T-helper 2 cell treated with Interferon-gamma antibody and Interleukin-4, amounts not matched to agents 5 μg/mL and 100 μg/mL, for 36 hours (primary cell): ENCODE results near the gene KCNN1.
"Not testable (repeated sequence)": the region's sequence is repeated elsewhere in the genome, so short reads cannot be mapped to it uniquely, and the experiment has no call there.

Source experiments
- DNase-seq: peaks from one replicate; pipeline ENCODE4 v3.0.0; 2021; ENCODE audit warnings: low spot score
- H3K27ac Mint-ChIP-seq: one replicate; pipeline ENCODE4 v1.8.0; 2021; ENCODE audit warnings: mild to moderate bottlenecking, mixed read lengths
- H3K27me3 Mint-ChIP-seq: one replicate; pipeline ENCODE4 v1.8.0; 2021; ENCODE audit warnings: low read depth, mixed read lengths
- H3K36me3 Mint-ChIP-seq: one replicate; pipeline ENCODE4 v1.8.0; 2021; ENCODE audit warnings: low read depth, mixed read lengths
- H3K4me1 Mint-ChIP-seq: one replicate; pipeline ENCODE4 v1.8.0; 2021; ENCODE audit warnings: low read depth, mixed read lengths
- H3K4me3 Mint-ChIP-seq: one replicate; pipeline ENCODE4 v1.8.0; 2022; ENCODE audit warnings: mild to moderate bottlenecking, moderate library complexity, mixed read lengths
- H3K9me3 Mint-ChIP-seq: one replicate; pipeline ENCODE4 v1.8.0; 2021; ENCODE audit warnings: mixed read lengths

Gene KCNN1

DNA sequence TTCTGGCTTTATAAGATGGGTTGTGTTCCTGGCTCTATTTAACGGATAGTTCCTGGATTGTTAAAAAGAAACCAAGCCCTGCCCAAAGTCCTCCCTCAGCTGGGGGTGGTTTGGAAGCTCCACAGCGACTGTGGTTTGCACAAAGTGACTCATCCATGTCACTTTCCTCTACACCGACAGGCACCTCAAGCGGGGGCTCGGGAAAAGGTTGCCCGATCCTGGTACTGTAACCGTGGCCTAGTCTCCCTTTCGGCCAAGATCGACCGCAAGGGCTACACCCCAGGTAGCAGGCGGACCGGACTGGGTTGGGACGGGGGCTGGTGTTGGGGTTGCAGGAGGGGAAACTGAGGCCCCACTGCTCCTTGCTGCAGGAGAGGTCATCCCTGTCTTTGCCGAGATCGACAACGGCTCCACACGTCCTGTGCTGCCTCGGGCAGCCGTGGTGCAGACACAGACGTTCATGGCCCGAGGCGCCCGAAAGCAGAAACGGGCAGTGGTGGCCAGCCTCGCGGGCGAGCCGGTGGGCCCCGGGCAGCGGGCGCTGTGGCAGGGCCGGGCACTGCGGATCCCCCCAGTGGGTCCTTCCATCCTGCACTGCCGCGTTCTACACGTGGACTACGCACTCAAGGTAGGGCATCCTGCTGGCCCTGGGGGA, 42.6 kb downstream of the KCNN1 start:
- Mint-ChIP-seq H3K27me3 (no peaks in the 10 kb centered on the region), H3K36me3 (peaks cover 43% of the 10 kb centered on the region), H3K4me3 (peak overlapping the region; percentile 92), H3K27ac (no peak overlapping the region), H3K9me3 (no peaks in the 10 kb centered on the region), H3K4me1 (peaks cover 41% of the 10 kb centered on the region)
- DNase-seq = no peak

DNA sequence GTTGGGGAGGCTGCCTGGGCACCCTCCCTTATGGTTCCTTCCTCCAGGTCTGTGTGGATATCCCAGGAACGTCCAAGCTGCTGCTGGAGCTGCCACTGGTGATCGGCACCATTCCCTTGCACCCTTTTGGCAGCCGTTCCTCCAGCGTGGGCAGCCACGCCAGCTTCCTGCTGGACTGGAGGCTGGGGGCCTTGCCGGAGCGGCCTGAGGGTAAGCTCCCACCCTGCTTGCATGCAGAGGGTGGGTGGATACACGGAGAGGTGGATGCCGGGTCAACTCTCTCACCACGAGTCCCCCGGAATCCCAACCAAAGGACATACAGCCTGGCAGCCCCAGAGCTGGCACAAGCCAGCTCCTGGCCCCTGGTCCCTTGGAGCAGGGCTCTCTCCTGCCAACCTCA, 43.2 kb downstream of the KCNN1 start:
- DNase-seq = no peak
- Mint-ChIP-seq H3K4me3 (no peak overlapping the region), H3K27me3 (no peaks in the 10 kb centered on the region), H3K36me3 (peaks cover 45% of the 10 kb centered on the region), H3K9me3 (no peaks in the 10 kb centered on the region), H3K4me1 (peaks cover 44% of the 10 kb centered on the region), H3K27ac (no peak overlapping the region)

DNA sequence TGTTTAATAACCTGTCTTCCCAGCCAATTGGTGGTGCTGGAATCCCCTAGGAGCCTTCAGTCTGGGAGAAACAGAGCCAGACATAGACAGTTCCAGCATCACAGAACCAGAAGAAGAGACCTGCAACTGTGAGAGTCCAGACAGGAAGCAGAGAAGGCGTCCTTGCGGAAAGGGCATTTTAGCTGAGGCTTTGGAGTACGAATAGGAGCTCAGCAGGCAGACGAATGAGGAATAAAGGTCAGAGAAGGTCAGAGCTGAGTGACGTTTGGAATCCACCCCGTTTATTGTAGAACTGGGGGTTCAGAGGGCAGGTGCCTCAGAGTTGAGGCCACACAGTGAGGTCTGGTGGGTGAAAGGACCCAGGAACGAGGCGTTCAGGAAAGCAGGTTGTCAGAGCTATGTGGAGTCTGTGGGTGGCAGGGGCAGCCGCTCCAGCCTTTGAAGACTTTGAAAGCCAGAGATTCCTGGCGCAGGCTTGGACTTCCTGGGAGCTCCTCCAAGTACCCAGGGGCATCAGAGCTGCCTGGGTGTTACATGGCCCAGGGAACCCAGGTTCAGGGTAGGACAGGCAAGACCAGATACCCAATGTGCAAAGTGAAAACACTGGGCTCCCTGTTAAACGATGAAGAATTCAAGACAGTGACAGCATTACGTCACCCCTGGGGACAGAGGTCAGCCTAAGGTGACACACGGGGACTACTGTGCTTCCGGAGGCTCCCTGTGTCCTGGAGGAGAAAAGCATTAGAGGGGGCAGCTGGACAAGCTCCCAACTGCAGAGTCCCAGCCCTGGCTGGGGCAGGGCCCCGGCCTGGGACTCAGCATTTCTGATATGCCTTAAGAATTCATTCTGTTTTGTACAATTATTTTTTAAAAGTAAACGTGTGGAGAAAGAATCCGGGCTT, 46.6 kb downstream of the KCNN1 start:
- Mint-ChIP-seq H3K27ac (peak overlapping the region; percentile 88), H3K9me3 (no peaks in the 10 kb centered on the region), H3K27me3 (no peaks in the 10 kb centered on the region), H3K36me3 (peaks cover 46% of the 10 kb centered on the region), H3K4me1 (peaks cover 47% of the 10 kb centered on the region), H3K4me3 (peak overlapping the region; percentile 70)
- no peak for DNase-seq

DNA sequence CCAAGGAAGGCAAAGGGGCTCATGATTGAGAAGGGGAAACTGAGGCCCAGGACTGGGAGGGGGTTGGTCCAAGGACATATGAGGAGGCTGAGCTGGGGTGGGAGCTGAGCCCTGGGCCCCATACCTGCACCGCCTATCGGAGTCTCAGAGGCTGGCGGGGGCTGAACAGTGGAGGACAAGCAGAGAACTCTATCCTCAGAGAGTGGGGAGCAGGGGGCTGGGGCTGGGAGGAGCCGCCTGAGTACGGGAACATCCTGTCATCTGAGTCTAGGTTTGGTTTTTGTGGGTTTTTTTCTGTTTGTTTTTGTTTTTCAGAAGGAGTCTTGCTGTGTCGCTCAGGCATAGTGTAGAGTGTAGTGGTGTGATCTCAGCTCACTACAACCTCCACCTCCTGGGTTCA, 47.3 kb downstream of the KCNN1 start:
- no peak for DNase-seq
- no peaks in the 10 kb centered on the region for H3K27me3 Mint-ChIP-seq
- peak overlapping the region; percentile 70 for H3K4me3 Mint-ChIP-seq
- H3K27ac Mint-ChIP-seq = peak overlapping the region; percentile 88
- H3K4me1 Mint-ChIP-seq = peaks cover 42% of the 10 kb centered on the region
- H3K9me3 Mint-ChIP-seq = no peaks in the 10 kb centered on the region
- peaks cover 38% of the 10 kb centered on the region for H3K36me3 Mint-ChIP-seq

DNA sequence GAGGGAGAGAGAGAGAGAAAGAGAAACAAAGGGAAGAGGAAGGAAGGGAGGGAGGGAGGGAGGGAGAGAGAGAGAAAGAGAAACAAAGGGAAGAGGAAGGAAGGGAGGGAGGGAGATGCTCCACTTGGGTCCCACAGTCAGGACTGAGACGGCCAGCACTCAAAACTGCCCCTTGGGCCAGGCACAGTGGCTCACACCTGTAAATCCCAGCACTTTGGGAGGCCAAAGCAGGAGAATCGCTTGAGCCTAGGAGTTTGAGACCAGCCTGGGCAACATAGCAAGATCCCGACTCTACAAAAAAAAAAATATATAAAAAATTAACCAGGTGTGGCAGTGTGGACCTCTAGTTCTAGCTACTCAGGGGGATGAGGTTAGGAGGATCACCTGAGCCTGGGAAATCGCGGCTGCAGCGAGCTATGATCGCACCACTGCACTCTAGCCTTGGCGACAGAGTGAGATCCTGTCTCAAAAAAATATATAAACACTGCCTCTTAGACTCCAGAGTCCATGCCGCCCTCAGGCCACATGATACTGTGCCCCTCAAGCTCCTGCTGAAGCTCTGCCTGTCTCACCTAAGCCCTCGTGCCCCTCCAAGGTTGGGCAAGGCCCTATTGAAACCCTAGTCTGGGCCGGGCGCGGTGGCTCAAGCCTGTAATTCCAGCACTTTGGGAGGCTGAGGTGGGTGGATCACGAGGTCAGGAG, 49.5 kb downstream of the KCNN1 start:
- Mint-ChIP-seq H3K4me3 (no peak overlapping the region), H3K27ac (no peak overlapping the region), H3K27me3 (no peaks in the 10 kb centered on the region), H3K36me3 (peaks cover 26% of the 10 kb centered on the region), H3K4me1 (peaks cover 47% of the 10 kb centered on the region), H3K9me3 (no peaks in the 10 kb centered on the region)
- DNase-seq = no peak

DNA sequence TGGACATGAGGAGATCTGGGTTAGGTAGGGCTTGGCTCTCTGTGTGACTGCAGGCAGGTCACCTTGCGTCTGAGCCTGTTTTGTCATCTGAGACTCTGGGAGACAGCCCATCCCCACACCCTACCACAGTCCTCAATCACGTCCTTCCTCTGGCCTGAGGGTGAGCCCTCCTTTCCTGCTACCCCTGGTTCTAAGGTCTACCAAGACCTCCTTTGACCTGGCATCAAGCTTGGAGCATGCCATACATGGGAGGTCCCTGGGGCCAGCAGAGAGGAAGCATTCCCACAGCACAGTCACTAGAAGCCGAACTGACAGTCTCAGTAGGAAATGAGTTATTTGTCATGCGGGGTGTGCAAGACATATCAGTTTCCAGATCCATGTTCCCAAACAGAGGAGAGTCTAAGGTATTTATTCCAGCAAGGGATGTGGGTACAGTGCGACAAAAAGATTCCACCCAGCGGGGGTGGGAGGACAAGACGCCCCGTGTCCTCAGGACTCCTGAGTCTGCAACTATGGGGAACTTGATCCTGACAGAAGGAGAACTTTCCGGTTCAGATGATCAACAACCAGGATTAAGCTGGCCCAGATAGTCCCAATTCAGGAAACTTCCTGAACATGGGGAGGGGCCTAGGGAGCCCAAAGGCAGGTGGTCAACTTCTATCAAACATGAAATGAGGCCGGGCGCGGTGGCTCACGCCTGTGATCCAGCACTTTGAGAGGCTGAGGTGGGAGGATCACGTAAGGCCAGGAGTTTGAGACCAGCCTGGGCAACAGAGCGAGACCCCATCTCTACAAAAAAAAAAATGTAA, 50.6 kb downstream of the KCNN1 start:
- Mint-ChIP-seq H3K27ac (no peak overlapping the region), H3K9me3 (no peaks in the 10 kb centered on the region), H3K36me3 (peaks cover 29% of the 10 kb centered on the region), H3K27me3 (no peaks in the 10 kb centered on the region), H3K4me3 (no peak overlapping the region), H3K4me1 (peaks cover 57% of the 10 kb centered on the region)
- no peak for DNase-seq

DNA sequence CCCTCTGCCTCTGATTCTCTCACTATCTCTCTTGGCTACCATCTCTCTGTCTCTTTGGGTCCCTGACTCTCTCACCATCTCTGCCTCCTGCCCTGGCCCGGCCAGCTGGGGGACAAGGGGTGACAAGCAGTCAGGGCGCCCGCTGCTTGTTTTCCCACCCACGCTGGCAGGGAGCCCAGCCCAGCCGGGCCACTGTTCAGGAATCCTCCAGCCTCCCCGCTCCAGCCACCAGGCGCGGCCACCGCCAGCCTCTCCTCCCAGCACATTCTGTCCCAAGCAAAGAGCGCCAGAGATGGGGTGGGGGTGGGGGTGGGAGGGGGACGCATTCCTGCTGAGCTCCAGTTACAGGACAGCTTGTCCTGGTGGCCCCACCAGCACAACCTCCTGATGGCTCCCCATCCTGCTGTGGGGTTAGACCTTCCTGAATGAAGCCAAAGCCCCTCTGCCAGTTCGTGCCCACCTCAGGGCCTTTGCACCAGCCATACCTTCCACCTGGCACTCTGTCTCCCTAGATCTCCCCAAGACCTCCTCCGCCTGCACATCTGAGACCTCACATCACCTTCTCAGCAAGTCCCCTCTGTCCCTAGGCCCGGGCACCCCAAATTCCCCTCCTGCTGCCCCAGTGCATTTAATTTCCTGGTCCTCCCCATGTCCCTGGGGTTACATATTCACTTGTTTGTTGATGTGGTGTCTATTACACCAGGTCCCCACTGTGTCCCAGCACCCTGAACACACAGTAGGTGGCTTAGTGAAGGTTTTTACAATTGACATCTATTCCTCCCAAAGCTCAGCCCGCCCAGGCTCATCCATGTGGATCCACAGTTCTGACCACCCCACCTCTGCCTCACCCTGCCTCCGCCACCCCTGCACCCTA, 53.5 kb downstream of the KCNN1 start:
- Mint-ChIP-seq H3K36me3 (peaks cover 7% of the 10 kb centered on the region), H3K4me1 (peaks cover 51% of the 10 kb centered on the region), H3K27ac (peak overlapping the region; percentile 96), H3K9me3 (no peaks in the 10 kb centered on the region), H3K27me3 (no peaks in the 10 kb centered on the region), H3K4me3 (no peak overlapping the region)
- DNase-seq = no peak

DNA sequence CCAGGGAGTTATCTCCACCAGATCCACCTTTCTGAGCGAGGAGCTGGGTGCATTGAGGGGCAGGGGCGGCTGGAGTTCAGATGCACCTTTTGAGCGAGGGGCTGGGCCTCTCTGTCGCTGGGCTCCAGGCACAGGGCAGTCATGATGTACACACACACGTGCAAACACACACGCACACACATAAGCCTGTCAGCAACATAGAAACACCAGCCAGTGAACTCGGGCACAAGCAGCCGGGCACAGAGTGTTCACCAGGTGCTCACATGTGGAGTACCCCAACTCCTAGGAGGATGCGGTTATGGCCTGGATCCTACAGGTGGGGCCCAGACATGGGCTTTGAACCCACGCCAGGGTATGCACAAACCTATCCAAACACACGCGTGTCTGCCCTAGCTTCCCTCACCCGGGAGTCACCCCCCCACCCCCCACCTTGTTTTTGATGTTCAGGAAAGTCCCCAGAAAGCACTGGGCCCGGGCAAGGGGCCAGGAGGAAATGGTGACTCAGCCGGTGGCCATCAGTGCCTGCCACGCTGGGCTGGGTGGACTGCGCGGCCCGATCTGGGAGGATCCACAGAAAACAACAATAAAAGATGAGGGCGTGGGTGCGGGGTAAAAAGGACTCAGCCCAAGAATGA, 54.3 kb downstream of the KCNN1 start:
- Mint-ChIP-seq H3K4me1 (peaks cover 49% of the 10 kb centered on the region), H3K4me3 (peak overlapping the region; percentile 84)

DNA sequence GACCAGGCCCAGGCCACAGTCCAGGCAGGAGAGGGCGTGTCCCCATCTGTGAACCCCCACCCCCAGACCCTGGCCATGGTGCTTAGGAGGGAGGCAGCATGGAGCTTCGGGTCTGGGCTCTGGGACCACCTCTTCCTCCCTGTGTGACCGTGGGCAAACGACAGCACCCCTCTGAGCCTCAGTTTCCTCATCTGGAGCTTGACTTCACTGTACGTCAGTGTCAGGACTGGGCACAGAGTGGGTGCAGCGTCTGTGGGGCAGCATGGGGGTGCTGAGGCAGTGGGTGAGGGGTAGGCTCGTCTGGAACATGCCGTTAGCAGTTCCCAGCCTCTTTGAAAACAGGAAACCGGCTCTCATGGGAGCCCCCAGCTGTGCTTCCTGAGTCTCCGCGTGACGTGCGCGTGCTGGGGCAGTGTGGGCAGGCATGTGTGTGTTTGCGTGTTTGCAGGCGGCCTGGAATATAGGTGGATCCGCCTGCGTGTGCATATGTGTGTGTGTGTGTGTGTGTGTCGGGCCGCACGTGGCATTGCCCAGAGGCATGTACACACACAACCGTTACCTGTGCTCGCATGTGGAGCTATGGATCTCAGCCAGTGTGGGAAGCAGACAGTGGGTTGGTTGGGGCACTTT, 56.8 kb downstream of the KCNN1 start:
- peak; percentile 33 for DNase-seq
- Mint-ChIP-seq H3K36me3 (peaks cover 3% of the 10 kb centered on the region), H3K4me3 (peak overlapping the region; percentile 62), H3K9me3 (no peaks in the 10 kb centered on the region), H3K27ac (peak overlapping the region; percentile 88), H3K27me3 (no peaks in the 10 kb centered on the region), H3K4me1 (peaks cover 46% of the 10 kb centered on the region)

More for the DNA sequence above, 54.3 kb downstream of the KCNN1 start:
- peak overlapping the region; percentile 96 for H3K27ac Mint-ChIP-seq
- peak; percentile 66 for DNase-seq
- peaks cover 3% of the 10 kb centered on the region for H3K36me3 Mint-ChIP-seq
- no peaks in the 10 kb centered on the region for H3K27me3 Mint-ChIP-seq
- no peaks in the 10 kb centered on the region for H3K9me3 Mint-ChIP-seq

DNA sequence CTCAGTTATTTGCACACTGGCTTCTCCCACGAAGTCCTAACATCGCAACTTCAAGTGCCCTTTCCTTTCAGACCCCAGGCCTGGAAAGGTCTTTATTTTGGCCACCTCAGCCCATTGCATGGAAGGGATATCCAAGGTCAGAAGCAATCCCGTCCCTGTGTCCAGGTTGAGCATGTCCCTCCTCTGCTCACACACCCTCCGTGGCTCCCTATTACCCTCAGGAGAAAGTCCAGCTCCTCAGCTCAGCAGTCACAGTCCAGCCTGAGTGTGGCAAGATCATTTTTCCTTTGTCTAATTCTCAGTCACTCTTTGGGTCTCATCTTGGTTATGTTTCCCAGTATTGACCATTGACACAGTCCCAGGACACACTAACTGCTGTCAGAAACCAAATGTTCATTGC, 60.2 kb downstream of the KCNN1 start:
- Mint-ChIP-seq H3K9me3 (no peaks in the 10 kb centered on the region), H3K36me3 (peaks cover 2% of the 10 kb centered on the region), H3K4me1 (peaks cover 32% of the 10 kb centered on the region), H3K4me3 (no peak overlapping the region), H3K27ac (no peak overlapping the region), H3K27me3 (no peaks in the 10 kb centered on the region)
- no peak for DNase-seq

DNA sequence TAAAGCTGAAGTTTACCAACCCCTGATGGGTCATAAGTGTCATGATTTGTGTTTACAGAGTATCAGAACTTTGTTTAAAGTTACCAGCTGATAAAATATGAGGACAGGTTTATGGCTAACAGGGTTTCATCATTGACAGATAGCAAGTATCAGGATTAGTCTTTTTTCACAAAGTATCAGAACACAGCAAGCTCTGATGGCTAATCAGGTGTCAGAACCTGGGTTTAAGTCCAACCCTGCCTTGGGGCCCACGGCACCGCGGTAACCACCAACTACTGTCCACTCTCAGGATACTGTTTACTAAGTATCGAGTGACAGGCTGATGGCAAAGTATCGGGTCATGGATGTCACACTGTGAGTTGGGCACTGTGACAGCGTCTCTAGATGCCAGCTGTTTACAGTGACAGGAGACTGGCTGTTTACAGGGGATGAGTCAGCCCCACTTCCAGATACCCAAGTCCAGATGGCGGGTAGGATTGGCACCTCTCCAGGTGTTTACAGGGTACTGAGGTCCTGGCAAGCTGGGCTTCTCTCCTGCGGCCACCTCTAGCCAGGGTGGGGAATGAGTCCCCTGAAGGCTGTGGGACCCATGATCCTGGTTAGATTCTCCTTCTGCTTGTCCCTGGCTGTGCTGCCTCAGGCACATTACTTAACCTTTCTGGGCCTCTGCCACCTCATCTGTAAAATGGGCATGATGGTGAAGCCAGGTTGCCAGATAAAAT, 62.9 kb downstream of the KCNN1 start:
- Mint-ChIP-seq H3K27me3 (no peaks in the 10 kb centered on the region), H3K4me1 (peaks cover 12% of the 10 kb centered on the region), H3K27ac (no peak overlapping the region), H3K4me3 (no peak overlapping the region), H3K9me3 (no peaks in the 10 kb centered on the region), H3K36me3 (no peaks in the 10 kb centered on the region)
- no peak for DNase-seq

DNA sequence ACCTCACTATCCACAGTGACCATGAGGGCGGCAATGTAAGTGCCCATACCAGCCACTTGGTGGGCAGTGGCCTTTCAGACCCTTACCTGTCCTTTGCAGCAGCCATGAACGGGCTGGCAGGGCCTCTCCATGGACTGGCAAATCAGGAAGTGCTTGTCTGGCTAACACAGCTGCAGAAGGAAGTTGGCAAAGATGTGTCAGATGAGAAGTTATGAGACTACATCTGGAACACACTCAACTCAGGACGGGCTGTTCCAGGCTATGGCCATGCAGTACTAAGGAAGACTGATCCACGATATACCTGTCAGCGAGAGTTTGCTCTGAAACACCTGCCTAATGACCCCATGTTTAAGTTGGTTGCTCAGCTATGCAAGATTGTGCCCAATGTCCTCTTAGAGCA, 64.5 kb downstream of the KCNN1 start:
- not testable (repeated sequence) for H3K36me3 Mint-ChIP-seq, DNase-seq, H3K4me3 Mint-ChIP-seq, H3K9me3 Mint-ChIP-seq, H3K27ac Mint-ChIP-seq, H3K27me3 Mint-ChIP-seq
- peaks cover 12% of the 10 kb centered on the region for H3K4me1 Mint-ChIP-seq
